ENCODE data around the gene RPS6KL1. TPM values are rescaled to one million over a fixed set of nuclear protein-coding genes. Genes with fewer than 3 reads are reported as not detected.

Gene RPS6KL1
- total RNA-seq, 1 experiment from 2014 or later = 9.8 TPM

DNA sequence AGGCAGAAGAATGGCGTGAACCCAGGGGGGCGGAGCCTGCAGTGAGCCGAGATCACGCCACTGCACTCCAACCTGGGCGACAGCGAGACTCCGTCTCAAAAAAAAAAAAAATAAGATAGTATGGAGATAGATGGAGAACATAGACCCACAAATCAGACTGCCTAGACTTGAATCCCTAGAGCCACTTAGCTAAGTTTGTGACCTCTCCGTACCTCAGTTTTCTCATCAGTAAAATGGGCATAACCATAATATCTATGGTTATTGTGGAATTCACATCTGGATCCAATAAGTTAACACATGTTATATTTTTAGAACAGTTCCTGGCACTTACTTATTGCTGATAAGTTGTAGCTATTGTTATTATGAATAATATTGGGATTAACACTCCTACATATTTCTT is 54.3 kb downstream of the RPS6KL1 start:
- Mint-ChIP-seq H3K9me3 (ENCODE audit: unreplicated experiment) (no peaks in the 10 kb centered on the region), H3K4me3 (ENCODE audit: unreplicated experiment) (no peak overlapping the region), H3K27ac (ENCODE audit: unreplicated experiment) (no peak overlapping the region), H3K4me1 (ENCODE audit: low read depth, unreplicated experiment) (no peaks in the 10 kb centered on the region), H3K27me3 (ENCODE audit: insufficient read depth, unreplicated experiment) (peaks cover 14% of the 10 kb centered on the region), H3K36me3 (ENCODE audit: insufficient read depth, unreplicated experiment) (no peaks in the 10 kb centered on the region)
- intact Hi-C loops (cut with micrococcal nuclease; ENCODE audit: unreplicated experiment) = no loop called here
- no peaks in the 10 kb centered on the region; the same call in 1 of the 2 replicates for H3K27me3 ChIP-seq (replicated peaks; ENCODE audit: control insufficient read depth, insufficient read depth, low read length)
- H3K4me3 ChIP-seq (ENCODE audit: low read depth, low read length) = no peak overlapping the region
- H3K9me3 ChIP-seq = no peaks in the 10 kb centered on the region
- DNase-seq = no peak
- no TSS peak for BruUV-seq (replicated peaks)
- TF ChIP-seq, protein P1, sequence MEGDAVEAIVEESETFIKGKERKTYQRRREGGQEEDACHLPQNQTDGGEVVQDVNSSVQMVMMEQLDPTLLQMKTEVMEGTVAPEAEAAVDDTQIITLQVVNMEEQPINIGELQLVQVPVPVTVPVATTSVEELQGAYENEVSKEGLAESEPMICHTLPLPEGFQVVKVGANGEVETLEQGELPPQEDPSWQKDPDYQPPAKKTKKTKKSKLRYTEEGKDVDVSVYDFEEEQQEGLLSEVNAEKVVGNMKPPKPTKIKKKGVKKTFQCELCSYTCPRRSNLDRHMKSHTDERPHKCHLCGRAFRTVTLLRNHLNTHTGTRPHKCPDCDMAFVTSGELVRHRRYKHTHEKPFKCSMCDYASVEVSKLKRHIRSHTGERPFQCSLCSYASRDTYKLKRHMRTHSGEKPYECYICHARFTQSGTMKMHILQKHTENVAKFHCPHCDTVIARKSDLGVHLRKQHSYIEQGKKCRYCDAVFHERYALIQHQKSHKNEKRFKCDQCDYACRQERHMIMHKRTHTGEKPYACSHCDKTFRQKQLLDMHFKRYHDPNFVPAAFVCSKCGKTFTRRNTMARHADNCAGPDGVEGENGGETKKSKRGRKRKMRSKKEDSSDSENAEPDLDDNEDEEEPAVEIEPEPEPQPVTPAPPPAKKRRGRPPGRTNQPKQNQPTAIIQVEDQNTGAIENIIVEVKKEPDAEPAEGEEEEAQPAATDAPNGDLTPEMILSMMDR (IDR thresholded peaks at IDR 0.05; ENCODE audit: insufficient read depth in 1 of 2, low read depth in 1 of 2, low read length in 1 of 2, severe bottlenecking in 1 of 2, unreplicated experiment in 1 of 2) = no peak
- H3K36me3 ChIP-seq (ENCODE audit: control insufficient read depth, insufficient read depth, low read length) = no peaks in the 10 kb centered on the region
- POLR2A ChIA-PET = interaction anchor here (0.7 kb wide), 1 partner anchor 14 kb away, joined by 3 read pairs; no protein-coding TSS in a partner anchor
- CTCF ChIA-PET = no interaction called here
- no peaks in the 10 kb centered on the region for H3K4me1 ChIP-seq

DNA sequence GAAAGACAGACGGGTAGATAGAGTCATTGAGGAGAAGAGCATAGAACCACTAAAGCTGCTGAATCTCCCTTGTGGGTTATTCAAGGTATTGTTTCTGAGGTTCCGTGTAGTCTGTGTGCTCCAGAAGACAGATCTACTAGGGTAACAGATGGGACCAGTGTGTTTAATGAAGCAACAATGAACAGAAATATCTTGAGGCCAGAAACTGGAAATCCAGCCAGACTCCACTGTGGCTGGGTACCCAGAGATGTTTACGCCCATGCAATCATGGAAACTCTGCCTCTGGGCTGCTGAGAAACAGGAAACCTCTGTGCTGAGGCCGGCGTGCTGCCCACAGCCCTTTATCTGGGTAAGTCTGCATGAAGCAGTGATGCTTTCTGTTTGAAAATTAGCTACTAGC is 55.4 kb downstream of the RPS6KL1 start:
- POLR2A ChIA-PET = no interaction called here
- H3K36me3 ChIP-seq (ENCODE audit: control insufficient read depth, insufficient read depth, low read length) = no peaks in the 10 kb centered on the region
- no TSS peak for BruUV-seq (replicated peaks)
- no peak overlapping the region for H3K4me3 ChIP-seq (ENCODE audit: low read depth, low read length)
- no peak for DNase-seq
- H3K27me3 Mint-ChIP-seq (ENCODE audit: insufficient read depth, unreplicated experiment) = peaks cover 14% of the 10 kb centered on the region
- CTCF ChIA-PET = interaction anchor here (0.9 kb wide), 1 partner anchor 11 kb away, joined by 3 read pairs; no protein-coding TSS in a partner anchor
- no peak overlapping the region for H3K4me3 Mint-ChIP-seq (ENCODE audit: unreplicated experiment)
- TF ChIP-seq, protein P1 (IDR thresholded peaks at IDR 0.05; ENCODE audit: insufficient read depth in 1 of 2, low read depth in 1 of 2, low read length in 1 of 2, severe bottlenecking in 1 of 2, unreplicated experiment in 1 of 2) = no peak
- intact Hi-C loops (cut with micrococcal nuclease; ENCODE audit: unreplicated experiment) = no loop called here
- H3K9me3 Mint-ChIP-seq (ENCODE audit: unreplicated experiment) = no peaks in the 10 kb centered on the region
- no peaks in the 10 kb centered on the region for H3K9me3 ChIP-seq
- H3K27ac Mint-ChIP-seq (ENCODE audit: unreplicated experiment) = no peak overlapping the region
- no peaks in the 10 kb centered on the region; the same call in 1 of the 2 replicates for H3K27me3 ChIP-seq (replicated peaks; ENCODE audit: control insufficient read depth, insufficient read depth, low read length)
- no peaks in the 10 kb centered on the region for H3K4me1 ChIP-seq
- H3K36me3 Mint-ChIP-seq (ENCODE audit: insufficient read depth, unreplicated experiment) = no peaks in the 10 kb centered on the region
- no peaks in the 10 kb centered on the region for H3K4me1 Mint-ChIP-seq (ENCODE audit: low read depth, unreplicated experiment)

GRCh38 chr14:74866708-74867389 is 56.2 kb downstream of the RPS6KL1 start:
- intact Hi-C loops (cut with micrococcal nuclease; ENCODE audit: unreplicated experiment) = no loop called here
- DNase-seq = no peak
- no peaks in the 10 kb centered on the region; the same call in 1 of the 2 replicates for H3K27me3 ChIP-seq (replicated peaks; ENCODE audit: control insufficient read depth, insufficient read depth, low read length)
- Mint-ChIP-seq H3K27ac (ENCODE audit: unreplicated experiment) (no peak overlapping the region), H3K4me1 (ENCODE audit: low read depth, unreplicated experiment) (no peaks in the 10 kb centered on the region), H3K27me3 (ENCODE audit: insufficient read depth, unreplicated experiment) (peaks cover 14% of the 10 kb centered on the region), H3K9me3 (ENCODE audit: unreplicated experiment) (no peaks in the 10 kb centered on the region), H3K36me3 (ENCODE audit: insufficient read depth, unreplicated experiment) (no peaks in the 10 kb centered on the region), H3K4me3 (ENCODE audit: unreplicated experiment) (no peak overlapping the region)
- H3K36me3 ChIP-seq (ENCODE audit: control insufficient read depth, insufficient read depth, low read length) = no peaks in the 10 kb centered on the region
- H3K9me3 ChIP-seq = no peaks in the 10 kb centered on the region
- TF ChIP-seq, protein P1 (IDR thresholded peaks at IDR 0.05; ENCODE audit: insufficient read depth in 1 of 2, low read depth in 1 of 2, low read length in 1 of 2, severe bottlenecking in 1 of 2, unreplicated experiment in 1 of 2) = no peak
- POLR2A ChIA-PET = no interaction called here
- no peaks in the 10 kb centered on the region for H3K4me1 ChIP-seq
- CTCF ChIA-PET = no interaction called here
- no TSS peak for BruUV-seq (replicated peaks)
- H3K4me3 ChIP-seq (ENCODE audit: low read depth, low read length) = no peak overlapping the region
